Esophagus squamous epithelium (tissue), 4 donors: Measurements from ENCODE around the gene TRIM39.

Experiments used
- POLR2A ChIP-seq, 4 donors: fragments of 450-650 bp; IDR thresholded peaks; one replicate each; pipeline ENCODE4 v1.6.1; 2017; ENCODE audit warnings: antibody characterized with exemption in 4 of 4, mild to moderate bottlenecking in 4 of 4, moderate library complexity in 3 of 4
- TF ChIP-seq, protein P1 (sequence below), 6 experiments: fragments of 450-650 bp in 4 of 6; fragments of 200-600 bp in 2 of 6; sonication (generic) in 2 of 6; IDR thresholded peaks; one replicate each; pipeline ENCODE4 v1.5.1; 2016 to 2019; ENCODE audit warnings: antibody characterized with exemption in 6 of 6, mild to moderate bottlenecking in 4 of 6, moderate library complexity in 4 of 6

DNA sequence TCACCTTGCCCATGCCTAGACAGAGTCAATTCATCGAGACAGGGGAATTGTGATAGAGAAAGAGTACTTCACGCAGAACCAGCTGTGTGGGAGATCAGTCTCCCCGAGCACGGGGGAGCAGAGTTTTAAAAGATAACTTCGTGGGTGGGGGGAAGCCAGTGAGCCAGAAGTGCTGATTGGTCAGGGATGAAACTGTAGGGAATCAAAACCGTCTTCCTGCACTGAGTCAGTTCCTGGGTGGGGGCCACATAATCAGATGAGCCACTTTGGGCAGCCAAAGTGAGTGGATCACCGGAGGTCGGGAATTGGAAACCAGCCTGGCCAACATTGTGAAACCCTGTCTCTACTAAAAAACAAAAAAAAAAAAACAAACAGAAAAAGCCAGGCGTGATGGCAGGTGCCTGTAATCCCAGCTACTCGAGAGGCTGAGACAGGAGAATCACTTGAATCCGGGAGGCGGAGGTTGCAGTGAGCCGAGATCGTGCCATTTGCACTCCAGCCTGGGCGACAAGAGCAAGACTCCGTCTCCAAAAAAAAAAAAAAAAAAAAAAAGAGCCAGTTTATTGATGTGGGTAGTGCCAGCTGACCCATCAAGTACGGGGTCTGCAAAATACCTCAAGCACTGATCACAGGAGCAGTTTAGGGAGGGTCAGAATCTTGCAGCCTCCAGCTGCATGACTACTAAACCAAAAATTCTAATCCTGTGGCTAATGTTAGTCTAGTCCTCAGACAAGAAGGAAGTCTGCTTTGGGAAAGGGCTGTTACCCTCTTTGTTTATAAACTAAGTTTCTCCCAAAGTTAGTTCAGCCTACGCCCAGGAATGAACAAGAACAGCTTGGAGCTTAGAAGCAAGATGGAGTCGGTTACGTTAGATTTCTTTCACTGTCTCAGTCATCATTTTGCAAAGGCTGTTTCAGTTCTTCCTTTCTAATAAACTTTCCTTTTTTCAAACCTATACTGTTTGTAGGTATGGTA, 3.9 kb upstream of the TRIM39 start:
- TF ChIP-seq, protein P1, sequence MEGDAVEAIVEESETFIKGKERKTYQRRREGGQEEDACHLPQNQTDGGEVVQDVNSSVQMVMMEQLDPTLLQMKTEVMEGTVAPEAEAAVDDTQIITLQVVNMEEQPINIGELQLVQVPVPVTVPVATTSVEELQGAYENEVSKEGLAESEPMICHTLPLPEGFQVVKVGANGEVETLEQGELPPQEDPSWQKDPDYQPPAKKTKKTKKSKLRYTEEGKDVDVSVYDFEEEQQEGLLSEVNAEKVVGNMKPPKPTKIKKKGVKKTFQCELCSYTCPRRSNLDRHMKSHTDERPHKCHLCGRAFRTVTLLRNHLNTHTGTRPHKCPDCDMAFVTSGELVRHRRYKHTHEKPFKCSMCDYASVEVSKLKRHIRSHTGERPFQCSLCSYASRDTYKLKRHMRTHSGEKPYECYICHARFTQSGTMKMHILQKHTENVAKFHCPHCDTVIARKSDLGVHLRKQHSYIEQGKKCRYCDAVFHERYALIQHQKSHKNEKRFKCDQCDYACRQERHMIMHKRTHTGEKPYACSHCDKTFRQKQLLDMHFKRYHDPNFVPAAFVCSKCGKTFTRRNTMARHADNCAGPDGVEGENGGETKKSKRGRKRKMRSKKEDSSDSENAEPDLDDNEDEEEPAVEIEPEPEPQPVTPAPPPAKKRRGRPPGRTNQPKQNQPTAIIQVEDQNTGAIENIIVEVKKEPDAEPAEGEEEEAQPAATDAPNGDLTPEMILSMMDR (IDR thresholded peaks at IDR 0.05): no peak
- TF ChIP-seq POLR2A (IDR thresholded peaks at IDR 0.05): no peak
